HCT116 (cell line): Measurements from ENCODE around the gene EMP1. TPM values are rescaled to one million over a fixed set of nuclear protein-coding genes. Genes with fewer than 3 reads are reported as not detected.

ENCODE experiments used
- ATAC-seq: fragments of 200-7000 bp; cut with Tn5 transposase; 2 replicates; pipeline ENCODE4 v1.9.1; 2020; ENCODE audit warnings: mild to moderate bottlenecking, moderate library complexity
- BruUV-seq: library from RNA; stranded (reverse); fragments of 400-500 nt; replicated peaks from 2 replicates; lab custom pipeline; 2021; lab: Mats Ljungman, UMichigan
- CTCF ChIA-PET: fragments of 300-600 bp; sonication (Branson Sonifier 250); formaldehyde crosslinking; loops from one replicate; lab custom pipeline; 2021; ENCODE audit warnings: antibody characterized with exemption; lab: Charles Lee
- POLR2A ChIA-PET: fragments of 300-600, 350-600 bp; sonication (Branson Sonifier 250); formaldehyde crosslinking; loops from one replicate; lab custom pipeline; 2021; ENCODE audit warnings: antibody characterized with exemption; lab: Charles Lee
- RAD21 ChIA-PET, 2 experiments: fragments of 300-600 bp; sonication (Branson Sonifier 250); formaldehyde crosslinking; loops; one replicate each; lab custom pipeline; 2023; ENCODE audit warnings: low total read pairs in 2 of 2; ENCODE audit not compliant: uncharacterized antibody in 2 of 2, unreplicated experiment in 2 of 2, low non-redundant PET in 1 of 2; lab: Charles Lee
- DNase-seq: peaks from one replicate; pipeline ENCODE4 v3.0.0-alpha.2; 2010; ENCODE audit warnings: low read depth, low spot score
- H2AFZ ChIP-seq: fragments of 200-600 bp; shearing (Covaris generic), sonication (generic); 2 replicates; pipeline ENCODE4 v1.6.1; 2017; ENCODE audit warnings: low read depth, mixed run types, mixed read lengths, antibody characterized with exemption, low read length; ENCODE audit not compliant: poor library complexity, severe bottlenecking
- H3K27ac ChIP-seq: 2 replicates; pipeline ENCODE4 v1.5.1; 2012; ENCODE audit warnings: low read depth, low read length
- H3K27me3 ChIP-seq: fragments of 200-600 bp; sonication (generic); 2 replicates; pipeline ENCODE4 v1.6.1; 2016; ENCODE audit warnings: mixed run types, low read length, mixed read lengths; ENCODE audit not compliant: insufficient read depth
- H3K36me3 ChIP-seq, 2 experiments: fragments of 200-500 bp in 1 of 2; fragments of 200-600 bp in 1 of 2; sonication (Bioruptor generic) in 1 of 2; sonication (generic) in 1 of 2; 2 replicates each; pipeline versions ENCODE4 v1.5.1 to v1.6.1; 2014 to 2016; ENCODE audit warnings: low read length in 2 of 2, inconsistent platforms in 1 of 2, mixed read lengths in 1 of 2, mixed run types in 1 of 2; ENCODE audit not compliant: insufficient read depth in 2 of 2, control insufficient read depth in 1 of 2
- H3K4me1 ChIP-seq, 2 experiments: fragments of 200-600 bp in 1 of 2; sonication (generic) in 1 of 2; 2 replicates each; pipeline versions ENCODE4 v1.5.1 to v1.6.1; 2012 to 2017; ENCODE audit warnings: low read length in 2 of 2, inconsistent platforms in 1 of 2, mild to moderate bottlenecking in 1 of 2, mixed read lengths in 1 of 2, mixed run types in 1 of 2, moderate library complexity in 1 of 2; ENCODE audit not compliant: insufficient read depth in 2 of 2, control insufficient read depth in 1 of 2
- H3K4me2 ChIP-seq: fragments of 200-600 bp; sonication (generic); 2 replicates; pipeline ENCODE4 v1.6.1; 2017; ENCODE audit warnings: mixed run types, low read length, mixed read lengths
- H3K4me3 ChIP-seq, 2 experiments: fragments of 200-600 bp in 1 of 2; sonication (generic) in 1 of 2; replicated peaks in 1 of 2; 2 replicates each; pipeline ENCODE4 v1.5.1; 2011 to 2016; ENCODE audit warnings: low read length in 2 of 2, control low read depth in 1 of 2, low read depth in 1 of 2, mild to moderate bottlenecking in 1 of 2, mixed read lengths in 1 of 2, mixed run types in 1 of 2
- H3K79me2 ChIP-seq: fragments of 200-600 bp; sonication (generic); 2 replicates; pipeline ENCODE4 v1.6.1; 2017; ENCODE audit warnings: mild to moderate bottlenecking, mixed run types, low read length, moderate library complexity, mixed read lengths; ENCODE audit not compliant: insufficient read depth
- H3K9ac ChIP-seq: fragments of 200-600 bp; sonication (generic); 2 replicates; pipeline ENCODE4 v1.6.1; 2016; ENCODE audit warnings: low read length, mixed read lengths
- H3K9me2 ChIP-seq: fragments of 200-600 bp; sonication (generic), shearing (Covaris generic); 2 replicates; pipeline ENCODE4 v1.6.1; 2017; ENCODE audit warnings: mixed run types, mild to moderate bottlenecking, moderate library complexity; ENCODE audit not compliant: insufficient read depth
- H3K9me3 ChIP-seq, 2 experiments: fragments of 200-500 bp in 1 of 2; fragments of 200-600 bp in 1 of 2; sonication (Bioruptor generic) in 1 of 2; sonication (generic) in 1 of 2; 2 replicates each; pipeline ENCODE4 v1.6.1; 2014 to 2017; ENCODE audit warnings: low read length in 2 of 2, mixed read lengths in 2 of 2, inconsistent platforms in 1 of 2, low read depth in 1 of 2, mild to moderate bottlenecking in 1 of 2, mixed run types in 1 of 2, moderate library complexity in 1 of 2; ENCODE audit not compliant: control insufficient read depth in 1 of 2, insufficient read depth in 1 of 2
- H4K20me1 ChIP-seq: fragments of 200-600 bp; sonication (generic), shearing (Covaris generic); 2 replicates; pipeline ENCODE4 v1.6.1; 2017; ENCODE audit warnings: mixed run types, mild to moderate bottlenecking, moderate library complexity; ENCODE audit not compliant: insufficient read depth
- CBX3 ChIP-seq: IDR thresholded peaks from 2 replicates; pipeline ENCODE4 v1.6.1; 2012; ENCODE audit warnings: low read depth
- ELF1 ChIP-seq: IDR thresholded peaks from 2 replicates; pipeline ENCODE4 v1.6.1; 2012; ENCODE audit warnings: low read depth, borderline replicate concordance
- POLR2A ChIP-seq: IDR thresholded peaks from 2 replicates; pipeline ENCODE4 v1.7.0; 2011; ENCODE audit warnings: borderline replicate concordance; ENCODE audit not compliant: insufficient read depth, insufficient read length; ENCODE audit errors: extremely low read depth
- RAD21 ChIP-seq: IDR thresholded peaks from 2 replicates; pipeline ENCODE4 v1.6.1; 2012; ENCODE audit warnings: low read depth, mild to moderate bottlenecking
- SIN3A ChIP-seq: IDR thresholded peaks from 2 replicates; pipeline ENCODE4 v1.6.1; 2012; ENCODE audit warnings: low read depth
- TCF7L2 ChIP-seq: IDR thresholded peaks from 2 replicates; pipeline ENCODE4 v1.7.0; 2011; ENCODE audit warnings: borderline replicate concordance, inconsistent platforms; ENCODE audit not compliant: insufficient read depth, insufficient read length; ENCODE audit errors: extremely low read depth
- intact Hi-C: fragments of 100-400 bp; cut with micrococcal nuclease; formaldehyde crosslinking; loops from 2 replicates; pipeline ENCODE4 v1.10.0; 2022
- total RNA-seq: library from RNA; stranded (reverse); gene quantifications from one replicate; pipeline ENCODE4 v1.2.1, GENCODE V29; 2021; ENCODE audit not compliant: unreplicated experiment
- TF ChIP-seq, protein P1 (sequence below): IDR thresholded peaks from 2 replicates; pipeline ENCODE4 v1.6.1; 2012

EMP1 gene
- total RNA-seq, 1 experiment from 2014 or later = 110 TPM

DNA sequence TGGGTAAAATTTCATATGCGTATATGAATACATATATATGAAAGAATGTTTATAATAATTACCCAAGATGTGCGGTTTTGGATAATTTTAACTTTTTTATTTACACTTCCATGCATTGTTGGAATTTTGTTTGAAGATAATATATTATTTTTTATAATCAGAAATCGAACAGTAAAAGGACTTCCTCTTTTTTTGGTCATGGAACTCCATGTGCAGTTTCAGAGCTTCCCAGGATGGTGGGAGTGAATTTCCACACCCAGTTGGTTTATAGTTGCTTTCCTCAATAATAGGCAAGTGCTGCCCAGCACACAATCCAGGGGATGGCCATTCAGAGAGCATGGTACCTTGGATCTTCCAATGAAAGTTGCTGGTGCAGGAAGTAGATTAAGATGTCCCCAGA lies 6.3 kb upstream of the EMP1 start:
- DNase-seq = no peak
- Histone ChIP-seq H3K4me2 (no peak overlapping the region), H3K9me3 (no peaks in the 10 kb centered on the region), H3K4me3 (no peak overlapping the region), H3K4me1 (peaks cover 4 to 39% of the 10 kb centered on the region in 2 experiments), H3K27ac (no peak overlapping the region), H3K36me3 (no peaks in the 10 kb centered on the region), H3K27me3 (no peaks in the 10 kb centered on the region), H3K9ac (no peak overlapping the region), H4K20me1 (no peaks in the 10 kb centered on the region), H3K79me2 (no peaks in the 10 kb centered on the region), H2AFZ (no peak overlapping the region), H3K9me2 (no peaks in the 10 kb centered on the region)
- ChIA-PET RAD21 (no interaction called here), POLR2A (no interaction called here), CTCF (no interaction called here)
- intact Hi-C loops = no loop called here
- ATAC-seq = no peak
- no TSS peak for BruUV-seq
- no peak for TF ChIP-seq TCF7L2
- no peak for TF ChIP-seq SIN3A
- no peak for TF ChIP-seq POLR2A

- Histone ChIP-seq H3K79me2 (peaks cover 11% of the 10 kb centered on the region), H3K4me2 (no peak overlapping the region), H3K36me3 (no peaks in the 10 kb centered on the region), H3K27ac (no peak overlapping the region), H3K9ac (no peak overlapping the region), H3K9me2 (no peaks in the 10 kb centered on the region), H2AFZ (no peak overlapping the region), H3K27me3 (no peaks in the 10 kb centered on the region), H3K9me3 (no peaks in the 10 kb centered on the region), H3K4me3 (no peak overlapping the region), H4K20me1 (no peaks in the 10 kb centered on the region), H3K4me1 (peaks cover 24 to 37% of the 10 kb centered on the region in 2 experiments)
- POLR2A ChIA-PET = interaction anchor here (0.6 to 1.2 kb wide), 2 partner anchors 9 to 14 kb away, joined by 3 to 4 read pairs; no protein-coding TSS in a partner anchor
- no peak for ATAC-seq
- intact Hi-C loops = no loop called here
- CTCF ChIA-PET = no interaction called here
- RAD21 ChIA-PET = no interaction called here
- TF ChIP-seq POLR2A (no peak), CBX3 (no peak), ELF1 (no peak), RAD21 (no peak)
- TF ChIP-seq, protein P1, sequence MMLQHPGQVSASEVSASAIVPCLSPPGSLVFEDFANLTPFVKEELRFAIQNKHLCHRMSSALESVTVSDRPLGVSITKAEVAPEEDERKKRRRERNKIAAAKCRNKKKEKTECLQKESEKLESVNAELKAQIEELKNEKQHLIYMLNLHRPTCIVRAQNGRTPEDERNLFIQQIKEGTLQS = no peak
- DNase-seq = no peak
- no TSS peak for BruUV-seq
Measured at GRCh38 chr12:13192719-13193118, 3.8 kb upstream of the EMP1 start.
